K562 (cell line): ENCODE data around the gene PABPC1L. TPM values are rescaled to one million over a fixed set of nuclear protein-coding genes. Genes with fewer than 3 reads are reported as not detected.

ENCODE experiments used
- ARID1B ChIP-seq: fragments of 450-650 bp; IDR thresholded peaks from 2 replicates; pipeline ENCODE4 v1.6.1; 2016; ENCODE audit warnings: antibody characterized with exemption, mild to moderate bottlenecking, inconsistent platforms
- ARID2 ChIP-seq: fragments of 450-650 bp; IDR thresholded peaks from 2 replicates; pipeline ENCODE4 v1.6.1; 2017; ENCODE audit warnings: antibody characterized with exemption, mild to moderate bottlenecking
- BACH1 ChIP-seq: fragments of 200-800 bp; sonication (Bioruptor generic); IDR thresholded peaks from 2 replicates; pipeline ENCODE4 v1.6.1; 2016; ENCODE audit warnings: missing genetic modification characterization, missing compliant biosample characterization
- CBX8 ChIP-seq: fragments of 200-600 bp; sonication (generic); IDR thresholded peaks from 2 replicates; pipeline ENCODE4 v1.6.1; 2012; ENCODE audit warnings: borderline replicate concordance, mixed run types, low read depth, mild to moderate bottlenecking, moderate library complexity, mixed read lengths, low read length, control low read depth, inconsistent platforms; ENCODE audit not compliant: poor library complexity, severe bottlenecking; ENCODE audit errors: extremely low read depth
- ETV6 ChIP-seq, 3 experiments: fragments of 150-350 bp in 1 of 3; sonication (generic) in 1 of 3; formaldehyde crosslinking in 1 of 3; IDR thresholded peaks; 2 replicates each; pipeline versions ENCODE4 v1.6.1 to v1.8.0; 2014 to 2022; ENCODE audit warnings: borderline replicate concordance in 2 of 3, low read depth in 2 of 3, antibody characterized with exemption in 1 of 3, low read length in 1 of 3, mild to moderate bottlenecking in 1 of 3, missing genetic modification reagents in 1 of 3
- KLF13 ChIP-seq: fragments of 450-650 bp; IDR thresholded peaks from 2 replicates; pipeline ENCODE4 v1.6.1; 2016; ENCODE audit warnings: missing genetic modification characterization, low read depth, mild to moderate bottlenecking, missing compliant biosample characterization, moderate library complexity, borderline replicate concordance
- KLF6 ChIP-seq: fragments of 250-450 bp; sonication (Bioruptor Pico); IDR thresholded peaks from 2 replicates; pipeline ENCODE4 v1.4.0; 2020; ENCODE audit warnings: mild to moderate bottlenecking, moderate library complexity, borderline replicate concordance
- NCOA1 ChIP-seq: fragments of 450-650 bp; IDR thresholded peaks from 2 replicates; pipeline ENCODE4 v1.6.1; 2016; ENCODE audit warnings: low read depth
- NR2C1 ChIP-seq, 2 experiments: fragments of 450-650 bp; IDR thresholded peaks; 2 replicates each; pipeline ENCODE4 v1.6.1; 2017; ENCODE audit warnings: mild to moderate bottlenecking in 2 of 2, antibody characterized with exemption in 1 of 2, inconsistent platforms in 1 of 2, missing compliant biosample characterization in 1 of 2, missing genetic modification characterization in 1 of 2
- NUFIP1 ChIP-seq: fragments of 450-650 bp; IDR thresholded peaks from 2 replicates; pipeline ENCODE4 v1.6.1; 2018; ENCODE audit not compliant: partially characterized antibody
- SOX6 ChIP-seq: fragments of 450-650 bp; IDR thresholded peaks from 2 replicates; pipeline ENCODE4 v1.6.1; 2014; ENCODE audit warnings: mild to moderate bottlenecking
- TAF15 ChIP-seq: fragments of 200-400 bp; formaldehyde crosslinking; IDR thresholded peaks from 2 replicates; pipeline ENCODE4 v1.6.1; 2017; ENCODE audit warnings: mild to moderate bottlenecking, low read depth, low read length, moderate library complexity
- TCF7L2 ChIP-seq: fragments of 150-350 bp; IDR thresholded peaks from 2 replicates; pipeline ENCODE4 v1.6.1; 2016; ENCODE audit warnings: low read depth, mild to moderate bottlenecking, low read length, moderate library complexity
- ZBED1 ChIP-seq: IDR thresholded peaks from 2 replicates; pipeline ENCODE4 v1.6.1; 2014
- ZBTB17 ChIP-seq: fragments of 450-650 bp; formaldehyde crosslinking; IDR thresholded peaks from 2 replicates; pipeline ENCODE4 v1.4.0; 2020; ENCODE audit warnings: mild to moderate bottlenecking
- ZKSCAN8 ChIP-seq: fragments of 200-800 bp; sonication (Bioruptor generic); IDR thresholded peaks from 2 replicates; pipeline ENCODE4 v1.6.1; 2016; ENCODE audit warnings: missing genetic modification characterization, missing compliant biosample characterization
- ZNF165 ChIP-seq: fragments of 250-450 bp; sonication (Bioruptor Pico); IDR thresholded peaks from 2 replicates; pipeline ENCODE4 v1.4.0; 2020; ENCODE audit warnings: borderline replicate concordance
- ZNF384 ChIP-seq: IDR thresholded peaks from 2 replicates; pipeline ENCODE4 v1.6.1; 2012; ENCODE audit warnings: low read depth, low read length, improper control_type of control experiment
- ZNF79 ChIP-seq: fragments of 250-450 bp; sonication (Bioruptor Pico); IDR thresholded peaks from 2 replicates; pipeline ENCODE4 v1.4.0; 2020; ENCODE audit warnings: low read depth, mild to moderate bottlenecking, moderate library complexity
- polyA plus RNA-seq, 8 experiments: library from polyadenylated mRNA; depleted of rRNA in 4 of 8; stranded (reverse) in 5 of 8; unstranded in 3 of 8; fragments of >200 nt; fragmentation: Nextera tagmentation in 2 of 8; fragmentation: Illumina TruSeq in 1 of 8; extraction: Ambion mirVana in 2 of 8; extraction: Trizol in 1 of 8; gene quantifications; 2 replicates each; pipeline versions ENCODE4 v1.2.1 to v1.2.3, GENCODE V29; 2011 to 2014; ENCODE audit warnings: inconsistent platforms in 1 of 8, missing spikeins in 1 of 8
- total RNA-seq, 7 experiments: library from RNA; depleted of rRNA in 6 of 7; stranded (reverse); fragments of >200 nt in 6 of 7; fragmentation: Illumina TruSeq in 2 of 7; extraction: Trizol in 2 of 7; gene quantifications; 2 replicates each; pipeline versions ENCODE4 v1.2.1 to v1.2.3, GENCODE V29; 2011 to 2021; ENCODE audit warnings: low replicate concordance in 1 of 7
- TF ChIP-seq, protein P1 (sequence below): fragments of 450-650 bp; IDR thresholded peaks from 2 replicates; pipeline ENCODE4 v1.7.0; 2016; ENCODE audit warnings: borderline replicate concordance
- TF ChIP-seq, protein P2 (sequence below): sonication (generic); formaldehyde crosslinking; IDR thresholded peaks from 2 replicates; pipeline ENCODE4 v1.8.0; 2022; ENCODE audit warnings: mild to moderate bottlenecking, low read depth, missing genetic modification reagents
- TF ChIP-seq, protein P3 (sequence below): fragments of 250-450 bp; sonication (Bioruptor Pico); IDR thresholded peaks from 2 replicates; pipeline ENCODE4 v1.4.0; 2020
- TF ChIP-seq, protein P4 (sequence below): fragments of 250-450 bp; sonication (Bioruptor Pico); IDR thresholded peaks from 2 replicates; pipeline ENCODE4 v1.8.0; 2022; ENCODE audit warnings: inconsistent platforms, mild to moderate bottlenecking, moderate library complexity, borderline replicate concordance

The PABPC1L gene
- total and polyA plus RNA-seq, 9 of the 15 experiments (the other 6 are each of a cell fraction or from before 2014, with no cell fraction given): 6.0 to 90.3 (median 15.8) TPM

DNA sequence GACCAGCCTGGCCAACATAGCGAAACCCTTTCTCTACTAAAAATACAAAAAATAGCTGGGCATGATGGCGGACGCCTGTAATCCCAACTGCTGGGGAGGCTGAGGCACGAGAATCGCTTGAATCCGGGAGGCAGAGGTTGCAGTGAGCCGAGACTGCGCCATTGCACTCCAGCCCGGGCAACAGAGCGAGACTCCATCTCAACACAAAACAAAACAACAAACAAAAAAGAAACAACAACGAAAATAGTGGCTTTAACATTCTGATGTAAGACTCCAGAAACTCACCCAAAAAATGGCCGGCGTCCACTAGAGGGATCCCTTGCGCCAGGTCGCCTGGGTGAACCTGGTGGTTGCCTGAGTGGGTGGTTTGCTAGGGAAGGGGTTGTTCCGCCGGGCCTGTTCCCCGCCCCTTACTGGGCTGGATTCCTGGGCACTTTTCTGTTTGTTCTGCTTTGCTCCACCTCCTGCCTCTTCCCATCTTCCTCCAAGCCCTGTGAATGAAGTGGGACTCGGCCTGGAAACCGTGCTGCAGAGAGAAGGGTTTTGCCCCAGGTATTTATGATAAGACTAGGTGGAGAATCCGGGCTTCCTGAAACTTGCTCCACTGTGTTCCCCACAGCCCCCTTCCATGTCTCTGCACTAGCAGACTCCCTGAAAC lies 1.5 kb downstream of the PABPC1L start (continued):
- TF ChIP-seq ZBTB17 (CRISPR knock-in tag): no peak
- TF ChIP-seq ZNF79 (CRISPR knock-in tag): no peak
- no peak for TF ChIP-seq KLF6 (CRISPR knock-in tag)
- TF ChIP-seq ARID1B: peak; percentile 65
- TF ChIP-seq SOX6: peak; percentile 48; the same call in 1 of the 2 replicates
- TF ChIP-seq, protein P1, sequence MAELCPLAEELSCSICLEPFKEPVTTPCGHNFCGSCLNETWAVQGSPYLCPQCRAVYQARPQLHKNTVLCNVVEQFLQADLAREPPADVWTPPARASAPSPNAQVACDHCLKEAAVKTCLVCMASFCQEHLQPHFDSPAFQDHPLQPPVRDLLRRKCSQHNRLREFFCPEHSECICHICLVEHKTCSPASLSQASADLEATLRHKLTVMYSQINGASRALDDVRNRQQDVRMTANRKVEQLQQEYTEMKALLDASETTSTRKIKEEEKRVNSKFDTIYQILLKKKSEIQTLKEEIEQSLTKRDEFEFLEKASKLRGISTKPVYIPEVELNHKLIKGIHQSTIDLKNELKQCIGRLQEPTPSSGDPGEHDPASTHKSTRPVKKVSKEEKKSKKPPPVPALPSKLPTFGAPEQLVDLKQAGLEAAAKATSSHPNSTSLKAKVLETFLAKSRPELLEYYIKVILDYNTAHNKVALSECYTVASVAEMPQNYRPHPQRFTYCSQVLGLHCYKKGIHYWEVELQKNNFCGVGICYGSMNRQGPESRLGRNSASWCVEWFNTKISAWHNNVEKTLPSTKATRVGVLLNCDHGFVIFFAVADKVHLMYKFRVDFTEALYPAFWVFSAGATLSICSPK: no peak
- no peak for TF ChIP-seq ZNF165 (CRISPR knock-in tag)
- no peak for TF ChIP-seq ZBED1
- TF ChIP-seq NUFIP1: no peak
- TF ChIP-seq, protein P2, sequence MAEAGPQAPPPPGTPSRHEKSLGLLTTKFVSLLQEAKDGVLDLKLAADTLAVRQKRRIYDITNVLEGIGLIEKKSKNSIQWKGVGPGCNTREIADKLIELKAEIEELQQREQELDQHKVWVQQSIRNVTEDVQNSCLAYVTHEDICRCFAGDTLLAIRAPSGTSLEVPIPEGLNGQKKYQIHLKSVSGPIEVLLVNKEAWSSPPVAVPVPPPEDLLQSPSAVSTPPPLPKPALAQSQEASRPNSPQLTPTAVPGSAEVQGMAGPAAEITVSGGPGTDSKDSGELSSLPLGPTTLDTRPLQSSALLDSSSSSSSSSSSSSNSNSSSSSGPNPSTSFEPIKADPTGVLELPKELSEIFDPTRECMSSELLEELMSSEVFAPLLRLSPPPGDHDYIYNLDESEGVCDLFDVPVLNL (CRISPR knock-in tag): no peak
- no peak for TF ChIP-seq TCF7L2
- no peak for TF ChIP-seq TAF15
- no peak for TF ChIP-seq BACH1 (tag)
- TF ChIP-seq ZKSCAN8 (CRISPR knock-in tag): no peak
- TF ChIP-seq NR2C1 (IDR thresholded peaks at IDR 0.05): peak; percentile 12; the same call in 1 of the 2 replicates
- TF ChIP-seq NR2C1 (tag; IDR thresholded peaks at IDR 0.05): peak; percentile 46
- no peak for TF ChIP-seq CBX8
- no peak for TF ChIP-seq KLF13
- TF ChIP-seq NCOA1: no peak
- TF ChIP-seq, protein P3, sequence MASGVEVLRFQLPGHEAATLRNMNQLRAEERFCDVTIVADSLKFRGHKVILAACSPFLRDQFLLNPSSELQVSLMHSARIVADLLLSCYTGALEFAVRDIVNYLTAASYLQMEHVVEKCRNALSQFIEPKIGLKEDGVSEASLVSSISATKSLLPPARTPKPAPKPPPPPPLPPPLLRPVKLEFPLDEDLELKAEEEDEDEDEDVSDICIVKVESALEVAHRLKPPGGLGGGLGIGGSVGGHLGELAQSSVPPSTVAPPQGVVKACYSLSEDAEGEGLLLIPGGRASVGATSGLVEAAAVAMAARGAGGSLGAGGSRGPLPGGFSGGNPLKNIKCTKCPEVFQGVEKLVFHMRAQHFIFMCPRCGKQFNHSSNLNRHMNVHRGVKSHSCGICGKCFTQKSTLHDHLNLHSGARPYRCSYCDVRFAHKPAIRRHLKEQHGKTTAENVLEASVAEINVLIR (CRISPR knock-in tag): no peak
- TF ChIP-seq ARID2: no peak
- no peak for TF ChIP-seq ETV6 (IDR thresholded peaks at IDR 0.05; ENCODE audit: borderline replicate concordance in 1 of 2, low read depth in 2 of 2, low read length in 1 of 2)
- no peak for TF ChIP-seq ETV6 (CRISPR knock-in tag; IDR thresholded peaks at IDR 0.05; ENCODE audit: borderline replicate concordance)
- no peak for TF ChIP-seq ZNF384
- TF ChIP-seq, protein P4, sequence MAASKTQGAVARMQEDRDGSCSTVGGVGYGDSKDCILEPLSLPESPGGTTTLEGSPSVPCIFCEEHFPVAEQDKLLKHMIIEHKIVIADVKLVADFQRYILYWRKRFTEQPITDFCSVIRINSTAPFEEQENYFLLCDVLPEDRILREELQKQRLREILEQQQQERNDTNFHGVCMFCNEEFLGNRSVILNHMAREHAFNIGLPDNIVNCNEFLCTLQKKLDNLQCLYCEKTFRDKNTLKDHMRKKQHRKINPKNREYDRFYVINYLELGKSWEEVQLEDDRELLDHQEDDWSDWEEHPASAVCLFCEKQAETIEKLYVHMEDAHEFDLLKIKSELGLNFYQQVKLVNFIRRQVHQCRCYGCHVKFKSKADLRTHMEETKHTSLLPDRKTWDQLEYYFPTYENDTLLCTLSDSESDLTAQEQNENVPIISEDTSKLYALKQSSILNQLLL: no peak
